Tibial nerve (tissue), 4 donors: ENCODE data around the gene PLAU. TPM values are rescaled to one million over a fixed set of nuclear protein-coding genes. Genes with fewer than 3 reads are reported as not detected.
A peak's percentile ranks its signal among the peaks of the same experiment; 100 is the strongest.
"Not testable (repeated sequence)": the region's sequence is repeated elsewhere in the genome, so short reads cannot be mapped to it uniquely, and the experiment has no call there.

Experiments used
- DNase-seq, 2 donors: peaks; one replicate each; pipeline ENCODE4 v3.0.0-alpha.2; 2019; ENCODE audit warnings: low spot score in 2 of 2
- H3K27ac ChIP-seq, 4 donors: fragments of 200-600 bp; sonication (generic) in 3 of 4; one replicate each; pipeline ENCODE4 v1.5.1; 2017 to 2019; ENCODE audit warnings: mild to moderate bottlenecking in 1 of 4
- H3K27me3 ChIP-seq, 2 donors: fragments of 200-600 bp; sonication (generic) in 1 of 2; one replicate each; pipeline versions ENCODE4 v1.5.1 to v1.6.0; 2017 to 2019
- H3K36me3 ChIP-seq, 3 donors: fragments of 200-600 bp; sonication (generic); one replicate each; pipeline ENCODE4 v1.5.1; 2018 to 2019
- H3K4me1 ChIP-seq, 4 donors: fragments of 200-600 bp; sonication (generic) in 3 of 4; one replicate each; pipeline ENCODE4 v1.5.1; 2017 to 2019
- H3K4me3 ChIP-seq, 4 donors: fragments of 200-600 bp; sonication (generic) in 3 of 4; one replicate each; pipeline ENCODE4 v1.5.1; 2017 to 2019; ENCODE audit warnings: mild to moderate bottlenecking in 1 of 4, moderate library complexity in 1 of 4
- H3K9me3 ChIP-seq, 4 donors: fragments of 200-600 bp; sonication (generic) in 3 of 4; one replicate each; pipeline ENCODE4 v1.5.1; 2017 to 2019
- CTCF ChIP-seq, 5 experiments: fragments of 200-600 bp in 3 of 5; fragments of 450-650 bp in 2 of 5; sonication (generic) in 3 of 5; IDR thresholded peaks; one replicate each; pipeline ENCODE4 v1.5.1; 2016 to 2019; ENCODE audit warnings: antibody characterized with exemption in 5 of 5, mild to moderate bottlenecking in 3 of 5, moderate library complexity in 2 of 5
- EP300 ChIP-seq, 2 donors: sonication (generic); formaldehyde crosslinking; IDR thresholded peaks; one replicate each; pipeline ENCODE4 v1.6.1; 2017; ENCODE audit warnings: antibody characterized with exemption in 2 of 2, mild to moderate bottlenecking in 1 of 2
- POLR2A ChIP-seq, 2 donors: fragments of 450-650 bp; IDR thresholded peaks; one replicate each; pipeline ENCODE4 v1.6.1; 2017; ENCODE audit warnings: antibody characterized with exemption in 2 of 2, mild to moderate bottlenecking in 2 of 2, moderate library complexity in 2 of 2
- WGBS, 2 donors: methylation state at CpG; one replicate each; pipeline ENCODE4 v1.1.5; 2018; 5-methylcytosine and 5-hydroxymethylcytosine counted together
- total RNA-seq, 4 donors: library from RNA; depleted of rRNA; stranded (reverse); fragments of >200 nt; gene quantifications; one replicate each; pipeline ENCODE4 v1.1.0, GENCODE V29; 2016

The PLAU gene
- total RNA-seq, 4 donors from 2014 or later = 2.5 to 7.8 (median 3.5) TPM

DNA sequence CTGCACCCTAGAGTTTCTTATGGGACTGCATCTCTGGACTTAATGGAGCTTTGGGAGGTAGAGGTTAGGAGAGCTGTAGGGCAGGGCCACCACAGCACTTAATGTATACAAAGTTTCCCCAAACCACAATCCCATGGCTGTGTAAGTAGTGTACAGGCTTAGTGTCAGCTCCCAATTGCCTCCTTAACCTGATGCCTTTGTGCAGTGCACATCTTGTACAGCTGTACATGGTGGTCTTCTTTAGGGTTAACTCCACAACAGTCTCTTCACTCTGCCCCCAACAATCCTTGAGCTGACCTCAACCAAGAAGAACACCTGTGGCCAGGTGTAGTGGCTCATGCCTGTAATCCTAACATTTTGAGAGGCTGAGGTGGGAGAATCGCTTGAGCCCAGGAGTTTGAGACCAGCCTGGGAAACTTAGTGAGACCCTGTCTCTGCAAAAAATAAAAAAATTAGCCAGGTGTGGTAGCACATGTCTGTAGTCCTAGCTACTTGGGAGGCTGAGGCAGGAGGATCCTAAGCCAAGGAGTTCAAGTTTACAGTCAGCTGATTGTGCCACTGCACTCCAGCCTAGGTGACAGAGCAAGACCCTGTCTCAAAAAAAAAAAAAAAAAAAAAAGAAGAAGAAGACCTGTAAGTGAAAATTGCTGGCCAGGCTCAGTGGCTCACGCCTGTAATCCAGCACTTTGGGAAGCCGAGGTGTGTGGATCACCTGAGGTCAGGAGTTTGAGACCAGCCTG, 6.8 kb downstream of the PLAU start:
- Histone ChIP-seq H3K4me1 (peaks cover 0 to 28% (median 7%) of the 10 kb centered on the region in 4 donors), H3K9me3 (no peaks in the 10 kb centered on the region), H3K4me3 (no peak overlapping the region), H3K27ac (peak overlapping the region in 3 of 4 donors; percentile 27 to 49 (median 34)), H3K36me3 (no peaks in the 10 kb centered on the region), H3K27me3 (no peaks in the 10 kb centered on the region)
- WGBS, 2 donors = 93 to 100% methylated on average over 3 of the region's 3 CpGs
- TF ChIP-seq EP300 (IDR thresholded peaks at IDR 0.05) = no peak
- DNase-seq = no peak

- peaks cover 0 to 24% (median 7%) of the 10 kb centered on the region in 4 donors for H3K4me1 ChIP-seq
- not testable (repeated sequence) for H3K9me3 ChIP-seq, DNase-seq, H3K27me3 ChIP-seq, H3K4me3 ChIP-seq, H3K36me3 ChIP-seq
- WGBS, 2 donors = 79 to 85% methylated on average over 8 of the region's 8 CpGs
- peak overlapping the region in 3 of 4 donors; percentile 51 to 78 (median 74) for H3K27ac ChIP-seq
Observed at GRCh38 chr10:73919481-73919880, 8.5 kb downstream of the PLAU start.

DNA sequence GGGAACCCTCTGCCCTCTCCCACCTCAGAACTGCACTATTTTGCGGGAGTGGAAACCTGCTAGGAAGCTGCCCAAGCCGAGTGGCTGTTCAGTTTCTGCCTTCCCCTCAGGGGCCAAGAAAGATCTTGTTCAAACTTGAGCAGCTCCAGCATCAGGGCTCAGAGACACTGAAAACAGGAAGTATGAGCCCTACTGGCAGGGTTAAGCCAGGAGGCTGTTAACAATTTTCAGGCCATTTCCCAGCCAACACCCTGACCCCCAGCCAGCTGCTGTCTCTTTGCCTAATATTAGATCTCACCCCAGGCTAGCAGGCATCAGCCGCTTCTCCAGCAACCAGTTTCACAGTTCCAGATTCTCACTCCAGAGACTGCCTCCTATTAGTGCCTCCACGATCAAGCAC, 9.2 kb downstream of the PLAU start:
- Histone ChIP-seq H3K27ac (peak overlapping the region in 3 of 4 donors; percentile 51 to 78 (median 74)), H3K27me3 (no peaks in the 10 kb centered on the region), H3K4me1 (peaks cover 0 to 24% (median 7%) of the 10 kb centered on the region in 4 donors), H3K9me3 (no peaks in the 10 kb centered on the region), H3K36me3 (no peaks in the 10 kb centered on the region), H3K4me3 (no peak overlapping the region)
- DNase-seq = peak in 1 of 2 donors; percentile 54
- TF ChIP-seq CTCF (IDR thresholded peaks at IDR 0.05) (no peak), EP300 (IDR thresholded peaks at IDR 0.05) (peak in 1 of 2 donors; percentile 35)
- 18 to 23% methylated on average over 4 of the region's 4 CpGs for WGBS, 2 donors

GRCh38 chr10:73922007-73922863, 11.3 kb downstream of the PLAU start:
- H3K27ac ChIP-seq = no peak overlapping the region
- peaks cover 0 to 17% (median 3%) of the 10 kb centered on the region in 4 donors for H3K4me1 ChIP-seq
- H3K36me3 ChIP-seq = no peaks in the 10 kb centered on the region
- no peaks in the 10 kb centered on the region for H3K27me3 ChIP-seq
- H3K4me3 ChIP-seq = no peak overlapping the region
- DNase-seq = no peak
- TF ChIP-seq CTCF (IDR thresholded peaks at IDR 0.05) (no peak), EP300 (IDR thresholded peaks at IDR 0.05) (no peak), POLR2A (IDR thresholded peaks at IDR 0.05) (no peak)
- no peaks in the 10 kb centered on the region for H3K9me3 ChIP-seq
- 87 to 91% methylated on average over 6 of the region's 6 CpGs for WGBS, 2 donors

DNA sequence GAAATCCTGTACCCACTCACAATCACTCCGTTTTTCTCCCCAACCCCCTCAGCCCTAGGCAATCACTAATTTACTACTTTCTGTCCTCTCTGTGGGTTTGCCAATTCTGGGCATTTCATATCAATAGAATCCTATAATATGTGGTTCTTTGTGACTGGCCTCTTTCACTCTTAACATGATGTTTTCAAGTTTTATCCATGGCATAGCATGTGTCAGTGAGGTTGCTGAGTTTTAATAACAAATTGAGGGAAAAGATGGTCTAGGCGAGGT, 11.9 kb downstream of the PLAU start:
- no peak for DNase-seq
- no peak for TF ChIP-seq CTCF (IDR thresholded peaks at IDR 0.05)
- no peak for TF ChIP-seq POLR2A (IDR thresholded peaks at IDR 0.05)
- no peak for TF ChIP-seq EP300 (IDR thresholded peaks at IDR 0.05)
- WGBS, 2 donors = 91 to 96% methylated on average over 1 to 2 of the region's 2 CpGs
- Histone ChIP-seq H3K27me3 (no peaks in the 10 kb centered on the region), H3K36me3 (no peaks in the 10 kb centered on the region), H3K27ac (no peak overlapping the region), H3K4me1 (peaks cover 0 to 13% (median 3%) of the 10 kb centered on the region in 4 donors), H3K4me3 (no peak overlapping the region), H3K9me3 (no peaks in the 10 kb centered on the region)
